Activated CD4-positive, alpha-beta T cell treated with anti-CD3 and anti-CD28 coated beads, Interleukin-2, Interleukin-6, amounts not matched to agents 100 ng/mL and 50 ng/mL, durations not matched to agents 16 hours and 8 hours (primary cell): Measurements from ENCODE around the gene PLA1A.
A peak's percentile ranks its signal among the peaks of the same experiment; 100 is the strongest.
"Not testable (repeated sequence)": the region's sequence is repeated elsewhere in the genome, so short reads cannot be mapped to it uniquely, and the experiment has no call there.

Experiments
- DNase-seq: peaks from one replicate; pipeline ENCODE4 v3.0.0-alpha.2; 2020

The PLA1A gene

DNA sequence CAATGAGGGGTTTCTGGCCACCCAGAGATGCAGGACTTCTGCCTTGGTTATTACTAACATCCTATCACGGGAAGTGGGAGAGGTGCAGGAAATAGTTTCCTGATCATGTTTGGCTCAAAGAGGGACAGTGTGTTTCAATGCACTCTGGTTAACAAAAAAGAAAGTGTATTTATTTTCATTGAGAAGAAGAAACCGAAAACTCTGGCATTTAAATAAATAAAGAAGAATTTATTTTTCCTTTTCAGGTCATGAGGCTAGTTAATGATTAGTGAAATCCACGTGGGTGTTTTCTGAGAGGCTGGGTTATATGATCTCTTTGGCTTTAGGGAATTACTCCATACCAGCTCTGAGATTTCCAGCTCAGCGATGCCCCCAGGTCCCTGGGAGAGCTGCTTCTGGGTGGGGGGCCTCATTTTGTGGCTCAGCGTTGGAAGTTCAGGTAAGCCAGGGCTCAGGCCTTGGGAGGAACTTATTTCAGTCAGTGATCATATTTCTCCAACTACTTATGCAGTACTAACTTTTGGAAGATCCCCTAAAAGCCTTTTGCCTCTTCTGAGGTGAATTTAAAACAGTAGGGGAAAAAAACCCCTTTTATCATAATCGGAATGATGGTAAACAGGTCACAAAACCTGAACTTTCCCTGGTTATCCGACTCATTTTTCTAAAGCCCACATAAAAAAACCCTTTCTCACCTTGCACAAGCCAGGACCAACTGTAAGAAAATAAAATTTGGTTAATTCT lies at the start of gene PLA1A:
TSS of gene PLA1A (plus strand) at position 338 of the 741 bp plus-strand sequence. CDS start at position 367, 29 bp downstream.
- no peak for DNase-seq

DNA sequence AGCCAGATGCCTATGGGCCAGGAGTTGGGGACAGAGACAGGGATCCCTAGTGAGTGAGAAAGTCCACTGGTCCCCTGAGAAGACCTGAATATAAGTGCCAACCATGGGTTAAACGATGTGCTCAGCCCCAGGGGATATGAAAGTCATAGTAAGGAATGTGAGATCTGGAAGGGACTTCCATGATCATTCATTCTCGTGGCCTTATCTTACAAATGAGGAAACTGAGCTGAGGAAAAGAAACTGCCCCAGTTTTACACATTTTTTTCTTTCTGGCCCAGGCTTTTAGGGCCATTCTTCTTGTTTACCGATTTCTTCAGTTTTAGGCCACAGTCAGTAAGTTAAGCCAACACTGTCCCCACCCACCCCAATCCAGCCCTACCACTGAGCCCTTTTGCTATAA lies 49.3 kb upstream of the PLA1A start:
- no peak for DNase-seq

DNA sequence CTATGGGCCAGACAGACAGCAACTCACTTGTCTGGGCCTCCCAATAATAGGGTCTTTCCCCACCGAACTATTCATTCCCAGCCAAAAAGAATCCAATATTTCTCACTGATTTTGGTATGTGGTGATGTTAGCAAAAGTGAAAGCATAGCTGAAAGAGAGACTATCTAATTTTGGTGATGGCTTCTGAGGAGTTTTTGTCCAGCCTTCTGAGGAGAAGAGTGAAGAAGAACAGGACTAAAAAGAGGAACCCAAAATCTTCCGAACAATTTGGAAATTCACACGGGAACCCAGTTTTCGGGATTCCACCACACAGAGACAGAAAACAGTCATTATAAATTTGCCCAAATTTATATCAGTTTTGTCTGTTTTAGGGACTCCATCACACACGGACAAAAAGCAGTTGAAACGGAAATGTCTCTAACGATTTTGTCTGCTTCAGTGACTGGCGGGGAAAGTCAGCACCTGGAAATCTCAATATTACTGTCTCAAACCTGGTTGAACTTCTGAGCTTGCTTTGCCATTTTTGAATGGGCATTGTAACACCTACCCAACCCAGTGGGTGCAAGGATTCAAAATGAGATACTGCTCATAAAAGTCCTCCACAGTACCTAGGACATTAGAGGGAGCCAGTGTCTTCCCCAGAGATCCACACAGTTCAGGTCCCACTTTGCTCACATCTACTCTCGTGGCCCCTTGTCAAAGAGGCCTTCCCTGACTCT lies 47.3 kb upstream of the PLA1A start:
- DNase-seq = no peak

- no peak for DNase-seq
These were observed 46.1 kb upstream of the PLA1A start for GRCh38 chr3:119551598-119551997.

DNA sequence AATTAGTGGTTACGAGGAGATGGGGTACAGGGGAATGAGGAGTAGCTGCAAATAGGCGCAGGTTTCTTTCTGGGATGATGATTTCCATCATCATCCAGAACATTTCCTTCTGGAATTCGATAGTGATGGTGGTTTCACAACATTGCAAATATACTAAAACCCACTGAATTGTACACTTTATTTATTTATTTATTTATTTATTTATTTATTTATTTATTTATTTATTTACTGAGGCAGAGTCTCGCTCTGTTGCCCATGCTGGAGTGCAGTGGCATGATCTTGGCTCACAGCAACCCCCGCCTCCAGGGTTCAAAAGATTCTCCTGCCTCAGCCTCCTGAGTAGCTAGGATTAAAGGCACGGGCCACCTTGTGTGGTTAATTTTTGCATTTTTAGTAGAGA lies 44.8 kb upstream of the PLA1A start:
- not testable (repeated sequence) for DNase-seq

DNA sequence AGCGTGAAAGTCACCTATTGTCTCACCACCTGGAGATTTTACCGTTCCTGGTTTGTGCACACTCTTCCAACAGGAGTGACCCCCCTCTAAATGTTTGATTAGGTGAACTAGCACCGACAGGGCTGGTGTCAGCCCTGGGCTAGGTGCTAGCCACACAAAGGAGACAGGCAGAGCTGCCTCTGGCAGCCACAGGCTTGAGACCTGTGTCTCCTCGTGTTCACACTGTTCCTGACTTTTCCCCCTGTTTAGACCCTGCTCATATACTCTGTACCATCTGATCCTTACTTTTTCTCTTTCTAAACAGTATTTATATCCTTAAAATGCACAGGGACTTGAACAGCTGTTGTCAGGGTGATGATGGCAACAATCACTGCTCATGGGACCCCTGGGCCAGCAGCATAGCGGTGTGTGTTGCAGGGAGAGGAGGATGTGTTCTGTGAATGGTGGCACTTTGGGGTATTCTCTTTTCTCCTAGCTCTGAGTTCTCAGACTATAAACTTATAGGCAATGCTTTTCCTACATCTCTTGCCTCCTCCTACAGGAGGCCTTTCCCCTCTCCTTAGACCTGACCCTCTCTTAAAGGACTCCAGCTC lies 43.8 kb upstream of the PLA1A start:
- DNase-seq = no peak

- DNase-seq = no peak
These were observed 42.4 kb upstream of the PLA1A start for GRCh38 chr3:119555309-119555735.

- DNase-seq = no peak
These were observed 41.8 kb upstream of the PLA1A start for GRCh38 chr3:119555929-119556328.

DNA sequence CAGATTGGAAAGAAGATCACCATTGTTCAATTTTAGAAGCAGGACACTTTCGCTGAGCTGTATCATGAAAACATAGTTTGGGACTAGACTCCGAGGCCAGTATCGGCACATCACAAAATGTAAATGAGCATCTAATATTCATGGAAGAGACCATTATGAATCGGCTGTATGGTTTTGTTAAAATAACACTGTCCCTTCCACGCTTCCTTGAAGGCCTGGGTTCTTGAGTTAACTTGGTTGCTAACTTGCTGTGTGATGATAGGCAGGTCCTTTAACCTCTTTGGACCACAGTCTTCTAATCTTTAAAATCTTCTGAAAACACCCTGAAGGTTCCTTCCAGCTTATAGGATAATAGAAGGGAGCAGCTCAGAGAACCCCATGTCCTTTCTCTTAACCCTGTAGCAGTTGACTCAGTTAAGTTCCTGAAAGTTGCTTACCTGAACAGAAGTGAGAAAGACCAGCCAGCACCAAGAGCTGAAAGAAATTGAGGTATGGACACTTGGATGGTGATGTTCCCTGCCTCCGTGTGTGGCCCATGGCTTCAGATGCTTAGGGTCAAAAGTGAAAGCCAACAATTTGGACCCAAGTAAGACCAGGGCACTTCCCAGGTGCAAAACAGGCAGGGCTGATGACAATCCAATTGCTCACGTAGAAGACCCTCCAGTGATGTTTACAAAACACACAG lies 40.4 kb upstream of the PLA1A start:
- no peak for DNase-seq

- DNase-seq = peak; percentile 41
These were observed 39.8 kb upstream of the PLA1A start for GRCh38 chr3:119557877-119558269.

DNA sequence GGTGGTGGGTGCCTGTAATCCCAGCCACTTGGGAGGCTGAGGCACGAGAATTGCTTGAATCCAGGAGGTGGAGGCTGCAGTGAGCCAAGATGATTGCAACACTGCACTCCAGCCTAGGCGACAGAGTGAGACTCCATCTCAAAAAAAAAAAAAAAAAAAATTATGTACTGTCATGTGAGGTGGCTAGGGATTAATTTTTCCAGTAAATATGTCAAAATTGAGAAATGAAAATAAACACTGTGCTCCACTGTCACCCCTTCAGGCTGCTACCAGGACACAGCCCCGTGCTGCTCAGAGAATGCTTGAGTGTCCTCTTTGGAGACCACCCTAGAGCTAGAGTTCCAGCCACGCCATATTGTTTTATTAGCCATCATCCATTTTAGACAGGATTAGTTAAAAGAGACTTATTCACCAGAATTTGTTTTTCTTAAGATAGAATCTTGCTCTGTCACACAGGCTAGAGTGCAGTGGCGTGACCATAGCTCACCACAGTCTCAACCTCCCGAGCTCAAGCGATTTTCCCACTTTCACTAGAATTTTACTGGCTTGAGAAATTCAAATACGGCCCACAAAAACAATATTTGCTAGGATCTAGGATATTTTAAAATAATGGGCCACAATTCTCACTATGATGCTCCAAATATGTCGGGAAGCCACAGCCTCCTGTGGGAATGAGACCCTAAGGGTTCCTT lies 38.9 kb upstream of the PLA1A start:
- no peak for DNase-seq

- peak; percentile 89 for DNase-seq
These were observed 38.2 kb upstream of the PLA1A start, which contains the start of gene CD80 for GRCh38 chr3:119559441-119559963. Gene CD80, minus strand, starts transcription at chr3:119559614. Its CDS starts 1,886 bp downstream, at chr3:119557728.

DNA sequence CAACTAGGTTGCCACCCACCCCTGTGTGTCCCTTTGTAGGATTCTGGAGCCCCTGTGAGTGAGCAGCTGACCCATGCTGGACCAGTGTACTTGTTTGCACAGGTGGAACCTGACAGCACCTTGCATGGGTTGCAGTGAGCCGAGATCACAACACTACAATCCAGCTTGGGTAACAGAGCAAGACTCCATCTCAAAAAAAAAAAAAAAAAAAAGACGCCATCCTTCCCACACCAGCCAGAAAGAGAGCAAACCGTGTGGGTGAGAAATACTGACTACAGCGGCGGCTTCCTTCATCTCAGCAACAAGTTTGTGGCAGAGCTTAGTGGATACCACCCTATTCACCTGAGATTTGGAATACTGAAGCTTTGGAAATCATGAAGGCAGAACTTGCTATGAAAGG lies 37.5 kb upstream of the PLA1A start:
- no peak for DNase-seq

- DNase-seq = peak; percentile 78
These were observed 35.3 kb upstream of the PLA1A start for GRCh38 chr3:119562307-119562961.

DNA sequence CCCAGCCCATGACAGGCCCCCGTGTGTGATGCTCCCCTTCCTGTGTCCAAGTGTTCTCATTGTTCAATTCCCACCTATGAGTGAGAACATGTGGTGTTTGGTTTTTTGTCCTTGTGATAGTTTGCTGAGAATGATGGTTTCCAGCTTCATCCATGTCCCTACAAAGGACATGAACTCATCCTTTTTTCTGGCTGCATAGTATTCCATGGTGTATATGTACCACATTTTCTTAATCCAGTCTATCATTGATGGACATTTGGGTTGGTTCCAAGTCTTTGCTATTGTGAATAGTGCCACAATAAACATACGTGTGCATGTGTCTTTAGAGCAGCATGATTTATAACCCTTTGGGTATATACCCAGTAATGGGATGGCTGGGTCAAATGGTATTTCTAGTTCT lies 34.4 kb upstream of the PLA1A start:
- DNase-seq = not testable (repeated sequence)

DNA sequence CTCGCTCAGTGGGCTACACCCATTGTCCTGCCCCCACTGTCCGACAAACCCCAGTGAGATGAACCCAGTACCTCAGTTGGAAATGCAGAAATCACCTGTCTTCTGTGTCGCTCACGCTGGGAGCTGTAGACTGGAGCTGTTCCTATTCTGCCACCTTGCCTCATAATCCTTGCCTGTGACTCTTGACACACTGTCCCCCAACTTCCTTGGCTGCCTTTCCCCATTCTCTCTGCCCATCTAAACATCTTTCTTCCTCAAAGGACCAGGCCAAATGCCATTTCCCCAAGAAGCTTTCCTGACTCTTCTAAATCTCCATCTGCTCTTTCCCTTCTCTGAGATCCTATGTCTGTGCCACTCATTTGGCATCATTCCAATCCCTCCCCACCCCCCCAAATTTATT lies 28.5 kb upstream of the PLA1A start:
- DNase-seq = no peak

GRCh38 chr3:119570229-119570628 lies 27.5 kb upstream of the PLA1A start:
- DNase-seq = no peak

GRCh38 chr3:119571230-119571629 lies 26.5 kb upstream of the PLA1A start:
- no peak for DNase-seq

- DNase-seq = no peak
These were observed 26.0 kb upstream of the PLA1A start for GRCh38 chr3:119571688-119572087.

- no peak for DNase-seq
These were observed 22.2 kb upstream of the PLA1A start for GRCh38 chr3:119575507-119575906.

- peak; percentile 70 for DNase-seq
These were observed 18.2 kb upstream of the PLA1A start, which contains the start of gene ADPRH for GRCh38 chr3:119579366-119580066. Gene ADPRH, plus strand, starts transcription at chr3:119579492. Its CDS starts 2,678 bp downstream, at chr3:119582170.
